SK-N-SH (cell line): Measurements from ENCODE around the gene TPD52L2. TPM values are rescaled to one million over a fixed set of nuclear protein-coding genes. Genes with fewer than 3 reads are reported as not detected.

Experiments
- CTCF ChIA-PET: fragments of 300-600, 350-600 bp; formaldehyde crosslinking; extraction: SDS; loops from one replicate; lab custom pipeline; 2021; lab: Yijun Ruan, JAX
- POLR2A ChIA-PET: fragments of 350-600 bp; sonication (Branson Sonifier 250); formaldehyde crosslinking; extraction: SDS; loops from one replicate; lab custom pipeline; 2020; ENCODE audit warnings: antibody characterized with exemption, inconsistent platforms; lab: Yijun Ruan, JAX
- DNase-seq: peaks from one replicate; pipeline ENCODE4 v3.0.0; 2012
- H2AFZ ChIP-seq: fragments of 200-600 bp; sonication (generic); 2 replicates; pipeline ENCODE4 v1.8.1; 2016; ENCODE audit warnings: antibody characterized with exemption, mild to moderate bottlenecking, low read depth
- H3F3A ChIP-seq: fragments of 200-600 bp; sonication (generic); replicated peaks from 2 replicates; pipeline ENCODE3; 2016; ENCODE audit warnings: antibody characterized with exemption, mild to moderate bottlenecking; ENCODE audit not compliant: insufficient read depth
- H3K27ac ChIP-seq, 2 experiments: fragments of 200-500 bp in 1 of 2; fragments of 200-600 bp in 1 of 2; sonication (Bioruptor generic) in 1 of 2; sonication (generic), shearing (Covaris generic) in 1 of 2; 2 replicates each; pipeline versions ENCODE4 v1.5.1 to v1.6.1; 2014 to 2016; ENCODE audit warnings: low read depth in 2 of 2, inconsistent platforms in 1 of 2, low read length in 1 of 2, mild to moderate bottlenecking in 1 of 2, mixed read lengths in 1 of 2
- H3K27me3 ChIP-seq: fragments of 200-600 bp; sonication (generic), shearing (Covaris generic); 2 replicates; pipeline ENCODE4 v1.6.1; 2016; ENCODE audit warnings: mixed run types; ENCODE audit not compliant: insufficient read depth
- H3K36me3 ChIP-seq, 2 experiments: fragments of 200-500 bp in 1 of 2; fragments of 200-600 bp in 1 of 2; sonication (Bioruptor generic) in 1 of 2; sonication (generic) in 1 of 2; replicated peaks in 1 of 2; 2 replicates each; pipeline versions ENCODE3 to v1.5.1; 2014 to 2016; ENCODE audit warnings: low read length in 1 of 2, mild to moderate bottlenecking in 1 of 2; ENCODE audit not compliant: insufficient read depth in 2 of 2, control insufficient read depth in 1 of 2
- H3K4me1 ChIP-seq, 2 experiments: fragments of 200-500 bp in 1 of 2; fragments of 200-600 bp in 1 of 2; sonication (Bioruptor generic) in 1 of 2; sonication (generic), shearing (Covaris generic) in 1 of 2; 2 replicates each; pipeline versions ENCODE4 v1.5.1 to v1.6.1; 2014 to 2016; ENCODE audit warnings: low read depth in 1 of 2, low read length in 1 of 2, mixed run types in 1 of 2; ENCODE audit not compliant: insufficient read depth in 2 of 2, control insufficient read depth in 1 of 2
- H3K4me2 ChIP-seq: fragments of 200-600 bp; sonication (generic), shearing (Covaris generic); 2 replicates; pipeline ENCODE4 v1.6.1; 2017; ENCODE audit warnings: mixed run types
- H3K4me3 ChIP-seq, 2 experiments: fragments of 200-500 bp in 1 of 2; fragments of 200-600 bp in 1 of 2; sonication (Bioruptor generic) in 1 of 2; sonication (generic), shearing (Covaris generic) in 1 of 2; 2 replicates each; pipeline versions ENCODE4 v1.5.1 to v1.8.1; 2014 to 2016; ENCODE audit warnings: low read depth in 2 of 2, inconsistent platforms in 1 of 2, low read length in 1 of 2, mild to moderate bottlenecking in 1 of 2, mixed read lengths in 1 of 2, moderate library complexity in 1 of 2
- H3K79me2 ChIP-seq: fragments of 200-600 bp; sonication (generic); 2 replicates; pipeline ENCODE4 v1.8.1; 2017; ENCODE audit warnings: mild to moderate bottlenecking; ENCODE audit not compliant: insufficient read depth
- H3K9ac ChIP-seq: fragments of 200-600 bp; sonication (generic); 2 replicates; pipeline ENCODE4 v1.6.1; 2017; ENCODE audit warnings: mixed run types
- H3K9me2 ChIP-seq: fragments of 200-600 bp; sonication (generic); 2 replicates; pipeline ENCODE4 v1.6.1; 2017; ENCODE audit warnings: mixed run types
- H3K9me3 ChIP-seq: fragments of 200-600 bp; sonication (generic); 2 replicates; pipeline ENCODE4 v1.6.1; 2017; ENCODE audit warnings: mixed run types, mild to moderate bottlenecking, moderate library complexity
- H4K20me1 ChIP-seq: fragments of 200-600 bp; sonication (generic); 2 replicates; pipeline ENCODE4 v1.6.1; 2017; ENCODE audit warnings: mild to moderate bottlenecking, mixed run types; ENCODE audit not compliant: insufficient read depth
- CTCF ChIP-seq: fragments of 200-600 bp; sonication (generic); IDR thresholded peaks from 2 replicates; pipeline ENCODE4 v1.6.1; 2017; ENCODE audit warnings: antibody characterized with exemption, mild to moderate bottlenecking, moderate library complexity
- ELF1 ChIP-seq: IDR thresholded peaks from 2 replicates; pipeline ENCODE4 v1.4.0; 2012
- FOSL2 ChIP-seq: IDR thresholded peaks from 2 replicates; pipeline ENCODE4 v1.4.0; 2012; ENCODE audit warnings: low read depth, mild to moderate bottlenecking, moderate library complexity, borderline replicate concordance
- FOXJ3 ChIP-seq: sonication (generic); formaldehyde crosslinking; IDR thresholded peaks from 2 replicates; pipeline ENCODE4 v1.5.1; 2020; ENCODE audit warnings: mild to moderate bottlenecking, missing genetic modification reagents
- GABPA ChIP-seq: IDR thresholded peaks from 2 replicates; pipeline ENCODE4 v1.4.0; 2012; ENCODE audit warnings: low read depth, mild to moderate bottlenecking
- IRF3 ChIP-seq: fragments of 150-350 bp; IDR thresholded peaks from 2 replicates; pipeline ENCODE4 v1.6.1; 2016; ENCODE audit warnings: mild to moderate bottlenecking, low read depth, low read length
- MAX ChIP-seq: IDR thresholded peaks from 2 replicates; pipeline ENCODE4 v1.4.0; 2012; ENCODE audit warnings: low read depth
- MEF2A ChIP-seq: IDR thresholded peaks from 2 replicates; pipeline ENCODE4 v1.4.0; 2012; ENCODE audit warnings: low read depth, borderline replicate concordance
- NFIC ChIP-seq: IDR thresholded peaks from 2 replicates; pipeline ENCODE4 v1.4.0; 2012; ENCODE audit warnings: borderline replicate concordance
- POLR2AphosphoS5 ChIP-seq: IDR thresholded peaks from 2 replicates; pipeline ENCODE4 v1.6.1; 2012; ENCODE audit warnings: low read depth, low read length
- RAD21 ChIP-seq: IDR thresholded peaks from 2 replicates; pipeline ENCODE4 v1.6.1; 2012; ENCODE audit warnings: mild to moderate bottlenecking, low read length
- RCOR1 ChIP-seq: fragments of 150-350 bp; IDR thresholded peaks from 2 replicates; pipeline ENCODE4 v1.6.1; 2017; ENCODE audit warnings: antibody characterized with exemption, low read length
- REST ChIP-seq: IDR thresholded peaks from 2 replicates; pipeline ENCODE4 v1.6.1; 2012; ENCODE audit warnings: mild to moderate bottlenecking, low read depth, low read length, moderate library complexity
- RFX5 ChIP-seq: IDR thresholded peaks from 2 replicates; pipeline ENCODE4 v1.6.1; 2012; ENCODE audit warnings: mild to moderate bottlenecking, improper control_type of control experiment, low read length
- TAF1 ChIP-seq: IDR thresholded peaks from 2 replicates; pipeline ENCODE4 v1.6.1; 2012; ENCODE audit warnings: low read depth, mild to moderate bottlenecking, low read length, moderate library complexity, borderline replicate concordance
- YY1 ChIP-seq: IDR thresholded peaks from 2 replicates; pipeline ENCODE4 v1.4.0; 2012; ENCODE audit warnings: low read depth, mild to moderate bottlenecking
- ZBTB33 ChIP-seq: IDR thresholded peaks from 2 replicates; pipeline ENCODE4 v1.4.0; 2012; ENCODE audit warnings: low read depth, borderline replicate concordance
- WGBS: methylation state at CpG from one replicate; pipeline ENCODE4 v1.1.6; 2017; ENCODE audit warnings: low lambda C conversion rate; 5-methylcytosine and 5-hydroxymethylcytosine counted together
- polyA plus RNA-seq, 3 experiments: library from polyadenylated mRNA; depleted of rRNA; stranded (reverse); fragments of >200 nt; gene quantifications; 2 replicates each; pipeline ENCODE4 v1.2.3, GENCODE V29; 2012

TPD52L2 gene
- polyA plus RNA-seq, 1 of the 3 experiments (the other 2 are of a cell fraction): 137 TPM

GRCh38 chr20:63917811-63918210 is 52.7 kb downstream of the TPD52L2 start:
- Histone ChIP-seq H2AFZ (no peak overlapping the region), H3K9me2 (no peaks in the 10 kb centered on the region), H3K4me3 (no peak overlapping the region), H3K4me1 (no peaks in the 10 kb centered on the region; a peak in 1 of 4 replicates), H3K79me2 (peaks cover 87% of the 10 kb centered on the region), H3K27me3 (no peaks in the 10 kb centered on the region), H3F3A (no peaks in the 10 kb centered on the region), H3K27ac (no peak overlapping the region), H3K9me3 (no peaks in the 10 kb centered on the region), H3K9ac (no peak overlapping the region), H4K20me1 (peaks cover 30% of the 10 kb centered on the region), H3K4me2 (no peak overlapping the region), H3K36me3 (peaks cover 0 to 7% of the 10 kb centered on the region in 2 experiments)
- no peak for DNase-seq
- ChIA-PET CTCF (interaction anchor here (1.1 to 1.2 kb wide), 3 partner anchors 22 to 131 kb away, joined by 3 to 4 read pairs (median 3); no protein-coding TSS in a partner anchor), POLR2A (no interaction called here)
- TF ChIP-seq FOSL2 (no peak), ZBTB33 (no peak), GABPA (no peak), YY1 (no peak), MEF2A (no peak), FOXJ3 (CRISPR knock-in tag) (no peak), RFX5 (no peak), RCOR1 (no peak), CTCF (no peak), NFIC (no peak), ELF1 (no peak), MAX (no peak), REST (no peak), TAF1 (no peak), IRF3 (no peak), POLR2AphosphoS5 (no peak), RAD21 (no peak)
- 97% methylated on average over 11 of the region's 11 CpGs for WGBS
